ENCODE results near the gene FLNB.

DNA sequence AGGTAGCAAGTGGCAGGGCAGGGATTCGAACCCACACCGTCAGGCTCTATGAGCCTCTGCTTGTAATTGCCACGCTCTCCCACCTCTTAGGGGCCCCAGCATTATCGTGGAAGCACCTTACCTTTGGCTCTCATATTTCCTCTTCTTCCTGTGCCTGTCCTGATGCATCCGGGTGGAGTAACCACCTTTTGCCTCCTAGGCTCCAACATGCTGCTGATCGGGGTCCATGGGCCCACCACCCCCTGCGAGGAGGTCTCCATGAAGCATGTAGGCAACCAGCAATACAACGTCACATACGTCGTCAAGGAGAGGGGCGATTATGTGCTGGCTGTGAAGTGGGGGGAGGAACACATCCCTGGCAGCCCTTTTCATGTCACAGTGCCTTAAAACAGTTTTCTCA is 162.2 kb downstream of the FLNB start:
- TF ChIP-seq POLR2A (IDR thresholded peaks at IDR 0.05): no peak
- no peak for TF ChIP-seq CTCF (IDR thresholded peaks at IDR 0.05)
- TF ChIP-seq POLR2AphosphoS5 (IDR thresholded peaks at IDR 0.05): no peak

Data from prostate gland (tissue), 2 donors.